Activated CD4-positive, alpha-beta T cell treated with anti-CD3 and anti-CD28 coated beads, Interleukin-2, amount 50 U/mL, for 16 hours (primary cell): Measurements from ENCODE around the gene ATP5F1D.

Experiments
- DNase-seq: peaks from one replicate; pipeline ENCODE4 v3.0.0-alpha.2; 2020

The ATP5F1D gene

GRCh38 chr19:1271528-1272422 is 30.2 kb downstream of the ATP5F1D start:
- DNase-seq: no peak

DNA sequence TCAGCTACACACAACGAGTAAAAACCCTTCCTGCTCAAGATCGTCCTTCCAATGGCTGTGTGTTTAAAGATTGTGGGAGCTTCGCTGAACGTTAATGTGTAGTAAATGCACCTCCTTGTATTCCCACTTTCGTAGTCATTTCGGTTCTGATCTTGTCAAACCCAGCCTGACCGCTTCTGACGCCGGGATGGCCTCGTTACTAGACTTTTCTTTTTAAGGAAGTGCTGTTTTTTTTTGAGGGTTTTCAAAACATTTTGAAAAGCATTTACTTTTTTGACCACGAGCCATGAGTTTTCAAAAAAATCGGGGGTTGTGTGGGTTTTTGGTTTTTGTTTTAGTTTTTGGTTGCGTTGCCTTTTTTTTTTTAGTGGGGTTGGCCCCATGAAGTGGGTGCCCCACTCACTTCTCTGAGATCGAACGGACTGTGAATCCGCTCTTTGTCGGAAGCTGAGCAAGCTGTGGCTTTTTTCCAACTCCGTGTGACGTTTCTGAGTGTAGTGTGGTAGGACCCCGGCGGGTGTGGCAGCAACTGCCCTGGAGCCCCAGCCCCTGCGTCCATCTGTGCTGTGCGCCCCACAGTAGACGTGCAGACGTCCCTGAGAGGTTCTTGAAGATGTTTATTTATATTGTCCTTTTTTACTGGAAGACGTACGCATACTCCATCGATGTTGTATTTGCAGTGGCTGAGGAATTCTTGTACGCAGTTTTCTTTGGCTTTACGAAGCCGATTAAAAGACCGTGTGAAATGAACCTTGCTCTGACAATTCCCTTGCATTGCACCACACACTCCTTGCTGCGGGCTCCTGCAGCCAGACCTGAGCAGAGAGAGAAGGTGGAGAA is 31.1 kb downstream of the ATP5F1D start:
- DNase-seq: no peak

DNA sequence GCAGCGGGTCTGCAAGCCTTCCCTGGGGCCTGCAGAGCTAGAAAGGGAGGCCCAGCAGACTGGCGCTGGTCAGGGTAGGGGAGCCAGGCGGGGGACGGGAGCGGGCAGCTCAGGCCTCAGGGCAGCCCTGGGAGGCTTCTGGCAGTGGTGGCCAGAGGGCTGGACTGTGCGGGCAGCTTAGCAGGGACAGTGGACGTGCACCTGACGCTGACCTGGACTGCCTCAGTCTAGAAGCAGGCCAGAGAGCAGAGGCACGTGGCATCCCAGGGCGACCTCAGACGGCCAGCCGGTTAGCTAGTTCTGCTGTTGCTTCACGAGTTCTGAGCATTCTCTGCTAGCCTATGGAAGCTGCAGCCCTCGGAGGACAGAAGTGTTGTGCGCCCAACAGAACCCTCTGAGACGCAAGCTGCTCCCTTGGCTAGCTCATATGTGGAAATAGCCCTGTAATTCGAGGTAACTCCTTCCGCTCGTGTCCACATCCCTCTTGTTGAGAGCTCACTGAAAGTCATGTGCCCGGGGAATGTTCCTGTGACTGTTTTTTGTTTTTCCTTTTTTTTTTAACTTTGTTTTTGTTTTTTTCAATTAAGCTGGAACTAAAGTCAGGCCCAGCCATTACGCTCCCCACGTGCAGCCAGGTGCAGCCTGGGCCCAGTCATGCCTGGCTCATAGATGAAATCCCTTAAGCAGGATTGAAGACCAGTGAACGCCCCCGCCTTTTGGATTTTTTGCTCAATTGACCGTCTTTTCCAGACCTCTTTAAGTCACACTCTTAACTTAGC is 31.9 kb downstream of the ATP5F1D start:
- no peak for DNase-seq

DNA sequence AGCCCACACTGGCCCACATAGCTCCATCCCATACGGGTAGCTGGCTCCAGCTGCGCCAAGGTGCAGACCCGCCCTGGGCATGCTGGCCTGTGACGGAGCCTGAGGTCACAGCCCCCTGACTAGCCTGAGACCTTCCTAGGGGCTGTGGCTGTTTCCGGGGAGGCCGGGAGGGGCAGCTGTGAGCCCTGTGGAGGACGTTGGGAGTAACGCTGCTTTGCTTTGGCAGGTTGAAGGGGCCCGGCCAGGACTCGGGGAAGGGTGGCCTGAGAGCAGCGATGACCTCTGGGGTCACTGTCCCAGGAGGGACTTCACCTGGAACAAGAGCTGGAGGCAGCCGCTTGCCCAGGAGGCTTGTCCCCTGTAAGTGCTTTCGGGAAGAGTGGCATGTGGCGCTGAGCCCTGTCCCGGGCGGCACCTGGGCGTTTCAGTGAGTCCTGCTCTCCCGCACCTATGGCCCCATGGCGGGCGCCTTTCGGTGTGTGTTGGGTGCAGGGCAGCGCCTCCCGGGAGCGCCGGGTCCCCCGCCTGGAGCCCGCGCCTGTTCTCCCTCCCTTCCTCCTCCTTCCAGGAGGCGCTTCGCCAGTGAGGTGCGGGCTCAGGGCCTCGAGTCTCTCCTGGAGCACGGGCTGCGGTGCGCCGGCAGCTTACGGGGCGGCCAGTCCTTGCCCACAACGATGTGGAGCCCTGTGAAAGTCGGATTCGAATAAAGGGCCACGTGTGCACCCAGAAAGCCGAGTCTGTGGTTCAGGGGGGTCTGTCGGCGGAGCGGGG is 32.7 kb downstream of the ATP5F1D start:
- DNase-seq: no peak

DNA sequence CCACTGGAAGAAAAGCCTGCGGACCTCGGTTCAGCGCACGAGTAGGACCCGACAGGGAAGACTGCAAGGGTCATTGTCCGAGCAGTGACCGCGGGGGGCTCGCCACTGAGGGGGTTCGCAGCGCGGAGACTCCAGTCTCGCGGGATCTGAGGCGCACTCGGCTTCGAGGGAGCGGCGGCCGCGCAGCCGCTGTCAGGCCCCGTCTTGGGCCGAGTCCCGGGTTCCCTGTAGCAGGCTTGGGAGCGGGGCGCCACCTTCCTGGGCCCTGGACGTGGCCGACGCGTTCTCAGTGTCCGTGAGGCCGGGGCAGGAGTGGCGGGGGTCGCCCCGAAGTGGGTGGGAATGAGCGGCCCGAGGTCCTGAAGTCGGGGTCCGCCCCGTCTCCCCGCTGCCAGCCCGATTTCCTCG is 33.3 kb downstream of the ATP5F1D start:
- no peak for DNase-seq

- DNase-seq: peak; percentile 98
These were observed 33.9 kb downstream of the ATP5F1D start, which contains the start of gene FAM174C for GRCh38 chr19:1275260-1275975. FAM174C (plus strand) TSS chr19:1275530; CDS start chr19:1275550, 20 bp downstream.

DNA sequence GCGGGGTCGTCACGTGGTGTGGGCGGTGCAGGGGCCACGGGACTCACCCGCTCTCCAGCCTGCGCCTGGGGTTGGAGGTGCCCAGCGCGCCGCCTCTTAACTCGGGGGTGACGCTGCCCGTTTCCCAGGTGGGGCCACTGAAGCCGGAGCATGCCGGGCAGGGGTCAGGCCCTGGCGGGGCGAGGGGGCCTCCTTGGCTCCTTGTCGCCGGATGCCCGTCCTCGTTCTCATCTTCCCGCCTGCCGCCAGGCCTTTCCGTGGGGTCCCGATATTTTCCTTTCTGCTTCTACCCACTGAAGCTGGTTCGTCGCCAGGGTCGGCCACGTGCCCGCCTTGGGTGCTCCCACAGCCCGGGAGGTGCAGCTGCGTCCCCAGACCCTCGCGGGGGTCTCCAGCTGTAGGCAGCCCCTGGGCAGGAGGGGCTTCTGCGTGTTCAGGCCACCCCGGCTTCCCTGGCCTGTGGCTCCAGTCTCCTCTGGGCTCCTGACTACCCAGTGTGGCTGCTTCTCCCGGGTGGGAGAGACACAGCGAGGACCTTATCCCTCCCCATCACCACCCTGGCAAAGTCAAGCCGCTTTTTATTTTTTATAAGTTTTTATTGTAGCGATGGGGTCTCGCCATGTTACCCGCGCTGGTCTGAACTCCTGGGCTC is 34.6 kb downstream of the ATP5F1D start:
- DNase-seq: no peak

DNA sequence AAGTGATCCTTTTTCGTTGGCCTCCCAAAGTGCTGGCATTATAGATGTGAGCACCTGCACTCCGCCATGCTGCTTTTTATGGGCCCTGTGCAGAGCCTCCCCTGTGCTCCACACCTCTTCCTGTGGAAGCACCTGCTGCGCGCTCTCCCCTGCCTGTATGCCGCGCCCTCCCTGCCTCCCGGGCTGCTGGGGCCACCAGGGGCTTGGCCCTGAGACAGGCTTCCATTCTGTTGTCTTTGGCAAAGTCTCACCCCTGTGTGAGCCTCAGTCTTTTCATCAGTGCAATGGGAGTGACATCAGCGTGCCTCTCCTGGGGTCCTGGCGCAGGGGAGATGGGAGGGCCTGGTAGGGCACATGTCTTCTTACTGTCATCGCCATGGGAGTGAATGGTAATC is 35.1 kb downstream of the ATP5F1D start:
- DNase-seq: peak; percentile 43

DNA sequence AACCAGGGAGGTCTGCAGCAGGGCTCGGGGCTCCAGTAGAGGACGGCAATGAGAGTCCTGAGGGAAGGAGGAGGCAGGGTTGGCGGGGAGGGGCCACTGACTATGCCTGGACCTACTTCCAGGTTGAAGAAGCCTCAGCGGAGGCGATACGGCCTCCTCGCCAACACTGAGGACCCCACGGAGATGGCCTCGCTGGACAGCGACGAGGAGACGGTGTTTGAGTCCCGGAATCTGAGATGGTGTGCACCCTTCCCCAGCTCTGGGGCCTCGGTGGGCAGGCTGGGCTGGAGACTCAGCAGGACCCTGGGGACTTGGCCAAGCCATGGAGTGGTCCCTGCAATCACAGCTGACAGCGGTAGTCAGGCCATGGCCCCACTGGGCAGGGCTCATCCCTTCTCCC is 35.5 kb downstream of the ATP5F1D start:
- DNase-seq: no peak

DNA sequence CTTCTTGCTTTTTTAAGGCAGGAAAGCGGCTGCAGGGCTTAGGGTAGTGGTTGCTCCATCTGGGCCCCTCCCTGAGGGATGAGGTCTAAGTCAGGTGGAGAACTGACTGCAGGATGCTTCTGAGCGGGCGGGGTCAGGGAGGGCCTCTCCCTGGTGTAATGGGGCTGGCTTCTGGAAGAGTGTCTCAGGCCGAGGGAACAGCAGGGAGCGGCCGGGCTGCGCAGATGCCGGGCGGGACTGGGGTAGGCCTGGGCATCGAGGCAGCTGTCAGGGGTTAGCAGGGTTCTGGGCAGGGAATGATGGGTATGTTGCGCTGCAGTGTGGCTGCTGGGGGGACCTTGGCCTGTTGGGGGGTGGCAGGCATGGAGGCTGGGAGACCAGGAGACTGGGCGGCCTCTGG is 36.5 kb downstream of the ATP5F1D start:
- DNase-seq: no peak

DNA sequence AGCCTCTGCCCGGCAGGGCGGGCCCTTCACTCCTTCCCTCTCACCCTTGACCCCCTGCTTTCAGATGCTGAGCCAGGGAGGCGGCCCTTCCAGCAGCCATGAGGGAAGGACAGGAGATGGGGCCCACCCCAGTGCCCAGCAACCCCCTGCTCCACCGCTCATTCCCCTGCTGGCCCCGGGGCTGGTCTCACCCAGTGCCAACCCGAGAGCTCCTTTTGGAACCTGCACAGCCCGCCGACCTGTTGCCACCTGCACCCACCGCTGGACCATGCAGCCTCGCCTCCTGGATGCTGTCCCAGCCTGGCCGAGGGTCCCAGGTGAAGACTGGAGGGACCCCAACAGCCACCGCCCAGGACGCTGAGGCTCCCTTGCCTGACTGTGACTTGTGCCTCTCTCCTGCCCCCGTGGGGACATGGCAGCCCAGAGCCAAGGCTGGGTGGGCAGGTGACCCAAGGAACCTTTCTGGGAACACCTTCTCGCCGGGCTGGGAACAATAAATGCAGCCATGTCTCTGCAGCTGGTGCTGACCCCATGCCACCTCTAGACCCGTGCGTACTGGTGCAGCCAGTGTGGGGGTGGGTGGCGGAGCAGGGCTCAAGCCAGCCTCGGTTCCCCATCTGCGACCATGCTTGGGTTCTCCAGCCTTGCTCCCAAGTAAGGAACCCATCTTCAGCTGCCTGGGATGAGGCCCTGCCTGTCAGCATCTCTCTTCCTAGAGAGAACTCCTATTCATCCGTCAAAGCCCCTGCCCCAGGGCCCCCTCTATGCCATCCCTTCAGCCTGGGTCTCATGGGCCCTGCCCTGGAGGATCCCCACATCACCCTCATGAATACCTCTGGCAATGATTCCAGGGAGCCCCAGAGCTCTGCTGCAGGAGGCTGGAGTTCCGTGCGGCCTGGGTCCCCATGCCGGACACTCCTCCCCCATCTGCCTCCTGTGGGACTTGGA is 37.4 kb downstream of the ATP5F1D start:
- DNase-seq: no peak

DNA sequence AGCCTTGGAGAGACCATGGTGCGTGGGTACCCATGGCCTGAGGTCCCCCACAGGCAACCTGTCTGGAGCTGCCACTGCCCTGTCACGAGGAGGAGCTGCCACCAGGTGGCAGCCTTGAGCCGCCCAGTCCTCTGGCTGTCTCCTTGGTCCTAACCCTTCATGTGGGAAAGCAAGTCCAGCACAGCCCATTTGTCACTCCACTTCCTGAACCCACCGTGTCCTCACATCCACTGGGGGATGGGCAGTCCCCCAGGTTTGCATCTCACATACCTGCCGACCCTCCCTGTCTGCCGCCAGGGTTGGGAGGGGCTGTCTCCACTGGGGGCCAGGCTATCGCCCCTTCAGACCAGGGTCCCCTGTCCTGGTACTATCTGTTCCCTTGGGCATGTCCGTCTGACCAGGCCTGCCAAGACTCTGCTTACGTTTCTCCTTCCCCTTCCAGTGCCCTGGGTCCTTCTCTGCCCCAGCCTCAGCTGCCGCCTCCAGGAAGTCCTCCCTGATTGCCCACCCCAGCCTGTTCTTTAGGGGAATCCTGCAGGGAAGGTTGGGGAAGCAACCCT is 38.3 kb downstream of the ATP5F1D start:
- DNase-seq: peak; percentile 85

DNA sequence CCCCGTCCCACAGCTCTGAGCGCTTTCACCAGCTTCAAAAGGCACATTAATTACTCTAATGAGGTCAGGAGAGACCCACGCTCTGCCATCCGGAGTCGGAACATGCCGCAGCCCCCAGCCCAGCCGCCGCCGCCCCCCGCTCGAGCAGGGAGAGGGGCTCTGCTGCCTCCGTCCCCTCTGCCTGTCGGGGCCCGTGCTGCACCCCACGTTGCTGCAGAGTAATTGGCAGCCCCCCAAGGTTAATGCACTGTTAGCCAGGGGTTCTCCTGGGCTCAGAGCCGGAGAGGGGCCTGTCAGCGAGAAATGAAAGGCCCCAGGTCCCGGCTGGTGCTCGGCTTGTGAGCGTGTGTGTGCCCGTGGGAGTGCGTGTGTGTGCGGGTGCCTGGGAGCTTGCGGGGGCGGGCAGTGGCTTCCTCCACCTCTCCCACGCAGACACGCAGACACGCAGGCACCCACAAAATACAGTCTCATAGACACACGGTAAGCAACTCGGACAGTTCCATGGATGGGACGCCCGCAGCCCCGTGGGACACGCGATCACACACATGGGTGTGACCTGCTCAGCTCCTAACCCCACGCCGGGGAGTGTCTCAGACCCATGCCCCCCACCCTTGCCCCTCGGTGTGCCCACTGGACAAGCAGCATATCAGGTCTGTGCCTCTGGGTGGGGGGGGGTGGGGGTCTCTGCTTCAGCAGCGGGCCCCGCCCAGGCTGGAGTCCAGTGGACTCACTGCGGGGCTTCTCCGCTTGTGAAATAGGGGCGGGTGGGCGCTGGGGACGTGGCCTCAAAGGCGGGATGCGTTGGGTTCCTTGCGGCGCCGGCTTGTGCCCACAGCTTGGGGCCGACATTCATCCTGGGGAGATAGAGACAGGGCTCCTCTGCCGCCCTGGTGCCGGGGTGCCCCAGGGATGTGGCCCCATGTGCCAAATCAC is 39.4 kb downstream of the ATP5F1D start:
- DNase-seq: no peak

DNA sequence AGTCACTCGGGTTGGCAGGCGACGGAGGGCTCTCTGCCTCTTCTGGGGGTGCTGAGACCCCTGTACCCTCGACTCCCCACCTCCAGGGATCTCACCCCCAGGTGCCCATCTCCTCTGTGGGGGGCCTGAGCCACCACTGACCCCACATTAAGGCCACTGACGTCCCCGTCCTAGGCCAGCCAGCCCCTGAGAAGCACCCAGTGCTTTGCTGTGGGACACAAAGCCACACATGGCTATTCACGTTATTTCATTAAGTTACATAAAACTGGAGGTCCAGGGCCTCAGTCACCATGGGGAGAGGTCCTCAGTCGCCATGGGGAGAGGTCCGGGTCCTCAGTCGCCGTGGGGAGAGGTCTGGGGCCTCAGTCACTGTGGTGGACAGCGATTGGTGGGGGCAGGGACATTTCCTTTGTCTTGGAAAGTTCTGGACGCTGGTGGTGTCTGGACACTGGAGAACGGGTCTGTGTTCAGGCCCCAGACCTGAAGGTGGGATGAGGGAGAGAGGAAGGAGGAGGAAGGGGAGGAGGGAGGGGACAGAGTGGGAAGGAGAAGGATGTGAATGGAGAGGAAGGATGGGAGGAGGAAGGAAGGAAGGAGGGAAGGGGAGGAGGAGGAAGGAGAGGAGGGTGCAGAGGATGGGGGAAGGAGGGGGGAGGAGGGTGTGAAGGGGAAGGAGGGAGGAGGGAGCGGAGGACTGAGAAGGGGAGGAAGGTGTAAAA is 40.2 kb downstream of the ATP5F1D start:
- no peak for DNase-seq

DNA sequence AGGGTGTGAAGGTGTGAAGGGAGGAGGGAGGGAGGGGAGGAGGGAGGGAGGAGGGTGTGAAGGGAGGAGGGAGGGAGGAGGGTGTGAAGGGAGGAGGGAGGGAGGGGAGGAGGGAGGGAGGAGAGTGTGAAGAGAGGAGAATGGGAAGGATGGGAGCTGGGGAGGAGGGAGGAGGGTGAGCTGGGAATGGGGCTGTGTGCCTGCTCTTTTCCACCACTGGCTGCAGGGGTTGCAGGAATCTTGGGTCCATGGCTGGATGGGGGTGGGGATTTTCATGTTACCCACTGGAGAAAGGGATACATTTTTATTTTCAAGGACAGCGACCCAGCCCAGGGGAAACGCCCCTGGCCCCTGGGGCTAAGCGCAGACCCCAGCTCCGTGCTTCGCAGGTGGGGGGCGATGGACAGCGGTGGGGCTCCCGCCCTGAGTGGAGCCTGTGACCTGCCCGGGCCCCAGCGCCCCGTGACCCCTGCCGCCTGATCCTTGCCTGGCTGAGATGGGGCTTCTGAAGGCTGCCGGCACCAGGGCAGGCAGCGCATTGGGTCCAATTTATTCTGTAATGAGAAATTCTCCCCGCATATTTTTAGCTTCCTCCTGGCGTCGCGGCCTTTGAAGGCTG is 41.1 kb downstream of the ATP5F1D start:
- DNase-seq: no peak

GRCh38 chr19:1283207-1283916 is 41.8 kb downstream of the ATP5F1D start:
- DNase-seq: no peak

GRCh38 chr19:1283917-1284292 is 42.4 kb downstream of the ATP5F1D start:
- DNase-seq: no peak
